RWPE1 (cell line): Measurements from ENCODE around the gene ILF2.

Source experiments
- CTCF ChIA-PET: fragments of 350-600 bp; sonication (Branson Sonifier 250); formaldehyde crosslinking; extraction: SDS; loops from one replicate; lab custom pipeline; 2021; lab: Yijun Ruan, JAX
- POLR2A ChIA-PET: fragments of 400-600 bp; formaldehyde crosslinking; extraction: SDS; loops from one replicate; lab custom pipeline; 2020; ENCODE audit warnings: antibody characterized with exemption; ENCODE audit not compliant: low non-redundant PET; lab: Yijun Ruan, JAX
- DNase-seq: peaks from one replicate; pipeline ENCODE4 v3.0.0; 2012; ENCODE audit warnings: low spot score
- H3K27ac ChIP-seq: fragments of 450-650 bp; 2 replicates; pipeline ENCODE4 v1.5.1; 2017
- TF ChIP-seq, protein P1 (sequence below): fragments of 450-650 bp; conservative IDR thresholded peaks from 2 replicates; pipeline ENCODE4 v1.5.1; 2017; ENCODE audit warnings: low read depth, mild to moderate bottlenecking

The ILF2 gene

DNA sequence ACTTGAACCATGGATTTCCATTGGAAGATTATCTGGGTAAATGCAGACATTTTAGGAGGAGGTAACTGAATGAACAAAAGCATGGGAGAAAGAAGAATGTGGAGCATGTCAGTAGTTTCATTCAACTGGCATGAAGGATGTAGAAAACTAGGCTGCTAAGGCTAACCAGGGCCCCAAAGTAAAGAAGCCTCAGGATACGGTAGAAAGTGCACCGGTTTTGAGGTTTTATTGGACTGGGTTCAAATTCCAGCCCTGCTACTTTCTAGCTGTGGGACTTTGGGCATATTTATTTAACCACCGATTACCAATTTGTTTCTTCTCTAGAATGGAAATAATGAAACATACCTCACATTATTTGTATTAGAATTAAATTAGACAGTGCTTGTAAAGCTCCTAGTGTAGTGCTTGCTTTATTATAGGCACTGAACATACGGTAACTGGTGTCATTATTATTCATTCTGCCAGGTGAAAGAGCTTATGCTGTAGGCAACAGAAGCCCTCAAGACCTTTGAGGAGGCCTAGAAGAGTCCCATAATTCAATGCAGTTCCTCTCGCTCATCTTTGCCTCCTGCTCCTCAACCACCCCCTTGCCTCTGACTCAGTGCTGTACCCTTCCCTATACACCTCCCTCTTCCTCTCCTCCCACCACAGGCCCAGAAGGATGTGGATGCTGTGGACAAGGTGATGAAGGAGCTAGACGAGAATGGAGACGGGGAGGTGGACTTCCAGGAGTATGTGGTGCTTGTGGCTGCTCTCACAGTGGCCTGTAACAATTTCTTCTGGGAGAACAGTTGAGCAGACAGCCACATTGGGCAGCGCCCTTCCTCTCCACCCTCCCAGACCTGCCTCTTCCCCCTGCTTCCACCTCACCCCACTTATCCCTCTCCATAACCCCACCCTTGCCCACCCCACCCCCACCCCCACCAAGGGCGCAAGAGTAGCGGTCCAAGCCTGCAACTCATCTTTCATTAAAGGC, 39.5 kb downstream of the ILF2 start:
- DNase-seq = no peak
- POLR2A ChIA-PET = interaction anchor here (0.6 to 1.5 kb wide), 3 partner anchors 9 to 25 kb away, joined by 3 to 4 read pairs (median 3); no protein-coding TSS in a partner anchor
- peak overlapping the region; percentile 29 for H3K27ac ChIP-seq
- TF ChIP-seq, protein P1, sequence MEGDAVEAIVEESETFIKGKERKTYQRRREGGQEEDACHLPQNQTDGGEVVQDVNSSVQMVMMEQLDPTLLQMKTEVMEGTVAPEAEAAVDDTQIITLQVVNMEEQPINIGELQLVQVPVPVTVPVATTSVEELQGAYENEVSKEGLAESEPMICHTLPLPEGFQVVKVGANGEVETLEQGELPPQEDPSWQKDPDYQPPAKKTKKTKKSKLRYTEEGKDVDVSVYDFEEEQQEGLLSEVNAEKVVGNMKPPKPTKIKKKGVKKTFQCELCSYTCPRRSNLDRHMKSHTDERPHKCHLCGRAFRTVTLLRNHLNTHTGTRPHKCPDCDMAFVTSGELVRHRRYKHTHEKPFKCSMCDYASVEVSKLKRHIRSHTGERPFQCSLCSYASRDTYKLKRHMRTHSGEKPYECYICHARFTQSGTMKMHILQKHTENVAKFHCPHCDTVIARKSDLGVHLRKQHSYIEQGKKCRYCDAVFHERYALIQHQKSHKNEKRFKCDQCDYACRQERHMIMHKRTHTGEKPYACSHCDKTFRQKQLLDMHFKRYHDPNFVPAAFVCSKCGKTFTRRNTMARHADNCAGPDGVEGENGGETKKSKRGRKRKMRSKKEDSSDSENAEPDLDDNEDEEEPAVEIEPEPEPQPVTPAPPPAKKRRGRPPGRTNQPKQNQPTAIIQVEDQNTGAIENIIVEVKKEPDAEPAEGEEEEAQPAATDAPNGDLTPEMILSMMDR = no peak
- CTCF ChIA-PET = interaction anchor here (0.5 kb wide), 1 partner anchor 121 kb away, joined by 3 read pairs; no protein-coding TSS in a partner anchor

GRCh38 chr1:153630384-153630783, 40.4 kb downstream of the ILF2 start:
- DNase-seq = no peak
- peak overlapping the region; percentile 94 for H3K27ac ChIP-seq
- POLR2A ChIA-PET = interaction anchor here (0.5 to 1.5 kb wide), 4 partner anchors 10 to 24 kb away, joined by 3 to 7 read pairs (median 4); no protein-coding TSS in a partner anchor
- CTCF ChIA-PET = interaction anchor here (0.8 kb wide), 1 partner anchor 120 kb away, joined by 3 read pairs; no protein-coding TSS in a partner anchor
- TF ChIP-seq, protein P1 = no peak

GRCh38 chr1:153629971-153630370, 40.8 kb downstream of the ILF2 start:
- peak overlapping the region; percentile 94 for H3K27ac ChIP-seq
- DNase-seq = no peak
- TF ChIP-seq, protein P1 = no peak
- POLR2A ChIA-PET = interaction anchor here (0.5 to 1.5 kb wide), 2 partner anchors 9 to 15 kb away, joined by 4 to 7 read pairs; no protein-coding TSS in a partner anchor
- CTCF ChIA-PET = interaction anchor here (0.8 kb wide), 1 partner anchor 119 kb away, joined by 3 read pairs; no protein-coding TSS in a partner anchor

- H3K27ac ChIP-seq = peak overlapping the region; percentile 94
- ChIA-PET POLR2A (interaction anchor here (0.6 to 5.5 kb wide), 2 partner anchors 15 to 26 kb away, joined by 4 to 56 read pairs; partner anchors contain the start of genes S100A14 and S100A16), CTCF (interaction anchor here (0.6 to 1.2 kb wide), 3 partner anchors 13 to 104 kb away, joined by 3 to 6 read pairs (median 5); partner anchors contain the start of gene S100A14)
- no peak for DNase-seq
- TF ChIP-seq, protein P1 = no peak
Measured at GRCh38 chr1:153629343-153629665, 41.5 kb downstream of the ILF2 start.

- H3K27ac ChIP-seq = peak overlapping the region; percentile 94
- no peak for DNase-seq
- ChIA-PET POLR2A (interaction anchor here (0.6 to 5.5 kb wide), 3 partner anchors 15 to 56 kb away, joined by 4 to 56 read pairs (median 4); partner anchors contain the start of genes S100A14 and S100A16), CTCF (interaction anchor here (0.6 to 1.2 kb wide), 6 partner anchors 9 to 104 kb away, joined by 3 to 6 read pairs (median 4); partner anchors contain the start of gene S100A14)
- TF ChIP-seq, protein P1 = no peak
Measured at GRCh38 chr1:153628638-153629342, 42.0 kb downstream of the ILF2 start.
